ENCODE data around the gene PIAS2. TPM values are rescaled to one million over a fixed set of nuclear protein-coding genes. Genes with fewer than 3 reads are reported as not detected.

PIAS2 gene
- polyA plus RNA-seq, 3 donors: 9.9 to 13.2 (median 11.0) TPM

GRCh38 chr18:46939998-46940571 is 22.8 kb upstream of the PIAS2 start:
- Histone ChIP-seq H4K20me1 (ENCODE audit: insufficient read depth, low read length) (no peaks in the 10 kb centered on the region), H3K4me2 (replicated peaks; ENCODE audit: extremely low read depth, low read length, poor library complexity, severe bottlenecking) (no peak overlapping the region), H3K36me3 (replicated peaks in 1 of 2; ENCODE audit: control insufficient read depth in 1 of 2, insufficient read depth in 2 of 2, low read length in 2 of 2) (no peaks in the 10 kb centered on the region), H3K4me3 (replicated peaks in 1 of 3; ENCODE audit: low read depth in 2 of 3, low read length in 3 of 3) (no peak overlapping the region), H3K79me2 (ENCODE audit: insufficient read depth, low read length) (no peaks in the 10 kb centered on the region), H3K27ac (ENCODE audit: low read depth in 1 of 2, low read length in 2 of 2) (no peak overlapping the region), H3K4me1 (ENCODE audit: control insufficient read depth in 1 of 2, insufficient read depth in 2 of 2, low read length in 2 of 2) (no peaks in the 10 kb centered on the region), H3K9me3 (replicated peaks in 1 of 2; ENCODE audit: control insufficient read depth in 1 of 2, insufficient read depth in 1 of 2, low read length in 2 of 2) (peaks cover 0 to 3% of the 10 kb centered on the region in 2 donors), H3K27me3 (ENCODE audit: control insufficient read depth in 2 of 2, insufficient read depth in 2 of 2, low read length in 2 of 2) (no peaks in the 10 kb centered on the region), H2AFZ (ENCODE audit: insufficient read depth, low read depth, low read length, poor library complexity, severe bottlenecking) (no peak overlapping the region), H3K9ac (ENCODE audit: insufficient read depth, low read length, poor library complexity, severe bottlenecking) (no peak overlapping the region)
- no peak overlapping the region for H3K27ac Mint-ChIP-seq
- H3K9me3 Mint-ChIP-seq: peaks cover 0 to 5% (median 0%) of the 10 kb centered on the region in 7 donors
- peaks cover 3% of the 10 kb centered on the region for H3K4me1 Mint-ChIP-seq
- no CpG with 5 or more reads among the region's 1 CpG for WGBS (ENCODE audit: insufficient coverage)
- TF ChIP-seq CTCF (IDR thresholded peaks at IDR 0.05): no peak
- H3K36me3 Mint-ChIP-seq: no peaks in the 10 kb centered on the region
- intact Hi-C loops (cut with micrococcal nuclease): no loop called here
- no peak for DNase-seq
- H3K27me3 Mint-ChIP-seq (ENCODE audit: low read depth in 3 of 3): peaks cover 0 to 2% (median 0%) of the 10 kb centered on the region in 3 donors
- H3K4me3 Mint-ChIP-seq: no peak overlapping the region

DNA sequence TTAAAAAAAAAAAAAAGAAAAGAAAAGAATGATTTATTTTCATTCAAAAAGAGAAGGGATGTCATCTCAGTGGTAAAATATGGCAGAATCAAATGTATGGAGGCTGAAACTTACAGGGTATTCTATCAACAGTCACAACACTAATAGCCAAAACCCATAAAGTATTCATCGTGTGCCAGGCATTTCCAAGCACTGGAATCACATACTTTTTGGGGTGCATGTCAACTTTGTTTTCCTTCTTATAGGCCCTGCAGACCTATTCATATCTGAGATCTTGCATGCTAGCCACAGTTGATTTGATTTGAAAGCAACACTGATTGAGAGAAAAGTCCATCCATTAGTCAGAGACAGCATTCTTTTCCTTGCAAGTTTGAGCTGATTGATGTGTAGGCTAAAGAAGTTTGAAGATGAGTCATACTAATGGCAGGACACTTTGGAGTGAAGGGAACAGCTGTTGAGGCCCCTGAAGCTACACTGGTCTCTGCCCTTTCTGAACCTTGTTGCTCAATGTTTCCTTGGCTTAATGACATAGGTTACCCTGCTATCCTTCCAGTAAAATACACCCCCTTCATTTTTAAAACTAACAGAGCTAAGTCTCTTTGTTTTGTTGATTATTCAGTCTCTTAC is 22.1 kb upstream of the PIAS2 start:
- Mint-ChIP-seq H3K27me3 (ENCODE audit: low read depth in 3 of 3) (peaks cover 0 to 2% (median 0%) of the 10 kb centered on the region in 3 donors), H3K9me3 (peaks cover 0 to 5% (median 0%) of the 10 kb centered on the region in 7 donors), H3K27ac (no peak overlapping the region), H3K4me3 (no peak overlapping the region), H3K36me3 (no peaks in the 10 kb centered on the region), H3K4me1 (peaks cover 4% of the 10 kb centered on the region)
- H4K20me1 ChIP-seq (ENCODE audit: insufficient read depth, low read length): no peaks in the 10 kb centered on the region
- no peak overlapping the region for H2AFZ ChIP-seq (ENCODE audit: insufficient read depth, low read depth, low read length, poor library complexity, severe bottlenecking)
- no peaks in the 10 kb centered on the region for H3K4me1 ChIP-seq (ENCODE audit: control insufficient read depth in 1 of 2, insufficient read depth in 2 of 2, low read length in 2 of 2)
- no peak for DNase-seq
- no peak for TF ChIP-seq CTCF (IDR thresholded peaks at IDR 0.05)
- H3K36me3 ChIP-seq (replicated peaks in 1 of 2; ENCODE audit: control insufficient read depth in 1 of 2, insufficient read depth in 2 of 2, low read length in 2 of 2): no peaks in the 10 kb centered on the region
- no peaks in the 10 kb centered on the region for H3K27me3 ChIP-seq (ENCODE audit: control insufficient read depth in 2 of 2, insufficient read depth in 2 of 2, low read length in 2 of 2)
- no peak overlapping the region for H3K9ac ChIP-seq (ENCODE audit: insufficient read depth, low read length, poor library complexity, severe bottlenecking)
- no CpG with 5 or more reads among the region's 1 CpG for WGBS (ENCODE audit: insufficient coverage)
- H3K4me3 ChIP-seq (replicated peaks in 1 of 3; ENCODE audit: low read depth in 2 of 3, low read length in 3 of 3): no peak overlapping the region
- H3K79me2 ChIP-seq (ENCODE audit: insufficient read depth, low read length): no peaks in the 10 kb centered on the region
- H3K9me3 ChIP-seq (replicated peaks in 1 of 2; ENCODE audit: control insufficient read depth in 1 of 2, insufficient read depth in 1 of 2, low read length in 2 of 2): peaks cover 0 to 4% of the 10 kb centered on the region in 2 donors
- H3K27ac ChIP-seq (ENCODE audit: low read depth in 1 of 2, low read length in 2 of 2): no peak overlapping the region
- no peak overlapping the region for H3K4me2 ChIP-seq (replicated peaks; ENCODE audit: extremely low read depth, low read length, poor library complexity, severe bottlenecking)
- intact Hi-C loops (cut with micrococcal nuclease): no loop called here

Measured in CD14-positive monocyte (primary cell).